NCI-H2196 (cell line): ENCODE data around the gene ABHD1.
A peak's percentile ranks its signal among the peaks of the same experiment; 100 is the strongest.
"Not testable (repeated sequence)": the region's sequence is repeated elsewhere in the genome, so short reads cannot be mapped to it uniquely, and the experiment has no call there.

Source experiments
- DNase-seq: peaks from one replicate; lab custom pipeline; 2025; ENCODE audit not compliant: unreplicated experiment; lab: John Stamatoyannopoulos, UW

The ABHD1 gene

GRCh38 chr2:27123302-27124150 lies at the start of gene ABHD1:
TSS of gene ABHD1 (plus strand) at chr2:27123815. CDS start at chr2:27123949, 134 bp downstream.
- DNase-seq, result no peak

GRCh38 chr2:27074738-27075565 lies 48.7 kb upstream of the ABHD1 start:
- DNase-seq, result peak; percentile 12

GRCh38 chr2:27075566-27075871 lies 48.1 kb upstream of the ABHD1 start:
- not testable (repeated sequence) for DNase-seq

GRCh38 chr2:27076323-27076722 lies 47.3 kb upstream of the ABHD1 start:
- no peak for DNase-seq

GRCh38 chr2:27077231-27077630 lies 46.4 kb upstream of the ABHD1 start:
- DNase-seq, result no peak

GRCh38 chr2:27078267-27079194 lies 45.1 kb upstream of the ABHD1 start, which contains the start of gene EMILIN1:
TSS of gene EMILIN1 (plus strand) at chr2:27078615. CDS start at chr2:27079066, 451 bp downstream.
- DNase-seq, result no peak

- DNase-seq, result no peak
These were observed 44.1 kb upstream of the ABHD1 start for GRCh38 chr2:27079233-27080139.

- no peak for DNase-seq
These were observed 43.5 kb upstream of the ABHD1 start for GRCh38 chr2:27080140-27080469.

- no peak for DNase-seq
These were observed 43.0 kb upstream of the ABHD1 start for GRCh38 chr2:27080603-27080936.

- DNase-seq, result no peak
These were observed 41.4 kb upstream of the ABHD1 start for GRCh38 chr2:27081984-27082772.

GRCh38 chr2:27082773-27083409 lies 40.7 kb upstream of the ABHD1 start:
- no peak for DNase-seq

- DNase-seq, result no peak
These were observed 40.0 kb upstream of the ABHD1 start for GRCh38 chr2:27083410-27084296.

- DNase-seq, result no peak
These were observed 39.1 kb upstream of the ABHD1 start for GRCh38 chr2:27084297-27085061.

GRCh38 chr2:27085062-27085672 lies 38.4 kb upstream of the ABHD1 start:
- no peak for DNase-seq

- DNase-seq, result peak; percentile 50
These were observed 37.9 kb upstream of the ABHD1 start for GRCh38 chr2:27085673-27086089.

- peak; percentile 95 for DNase-seq
These were observed 37.4 kb upstream of the ABHD1 start for GRCh38 chr2:27086090-27086723.
